Right lobe of liver (tissue), 6 donors: ENCODE data around the gene SLF2. TPM values are rescaled to one million over a fixed set of nuclear protein-coding genes. Genes with fewer than 3 reads are reported as not detected.

Experiments
- ATAC-seq, 4 donors: fragments of 200-7000 bp; cut with Tn5 transposase; one replicate each; pipeline ENCODE4 v1.9.1; 2020; ENCODE audit warnings: mild to moderate bottlenecking in 4 of 4, moderate library complexity in 4 of 4
- DNase-seq, 3 donors: peaks; one replicate each; pipeline ENCODE4 v3.0.0-alpha.2; 2020
- H3K27ac ChIP-seq, 3 donors: fragments of 200-600 bp; one replicate each; pipeline ENCODE4 v1.8.0; 2022
- H3K27me3 ChIP-seq, 2 donors: fragments of 200-600 bp; one replicate each; pipeline ENCODE4 v1.8.0; 2022
- H3K36me3 ChIP-seq, 4 donors: fragments of 200-600 bp; sonication (generic) in 1 of 4; one replicate each; pipeline versions ENCODE4 v1.5.1 to v1.8.0; 2017 to 2022; ENCODE audit warnings: control low read depth in 1 of 4
- H3K4me1 ChIP-seq, 4 donors: fragments of 200-600 bp; sonication (generic) in 1 of 4; one replicate each; pipeline versions ENCODE4 v1.5.1 to v1.8.0; 2017 to 2022; ENCODE audit warnings: control low read depth in 1 of 4
- H3K4me3 ChIP-seq, 3 donors: fragments of 200-600 bp; one replicate each; pipeline ENCODE4 v1.8.0; 2022
- H3K9me3 ChIP-seq, 4 donors: fragments of 200-600 bp; sonication (generic) in 1 of 4; one replicate each; pipeline versions ENCODE4 v1.5.1 to v1.8.0; 2017 to 2022; ENCODE audit warnings: control low read depth in 1 of 4
- POLR2A ChIP-seq: fragments of 450-650 bp; IDR thresholded peaks from one replicate; pipeline ENCODE4 v1.6.1; 2017; ENCODE audit warnings: antibody characterized with exemption, mild to moderate bottlenecking
- WGBS: methylation state at CpG from one replicate; pipeline ENCODE4 v1.1.6; 2018; ENCODE audit warnings: low coverage, low lambda C conversion rate; ENCODE audit not compliant: insufficient coverage; ENCODE audit errors: missing lambda C conversion rate; 5-methylcytosine and 5-hydroxymethylcytosine counted together
- intact Hi-C, 2 donors: fragments of 100-400 bp; cut with DNase I; formaldehyde crosslinking; loops; one replicate each; pipeline versions ENCODE4 v1.11.2 to v1.14.1; 2022
- total RNA-seq, 6 experiments: library from RNA; depleted of rRNA in 2 of 6; stranded (reverse); fragments of >200 nt in 2 of 6; fragmentation: NEBNext Ultra II Directional in 3 of 6; extraction: Animal tissue kit (Norgen Biotek cat#: 25700) in 3 of 6; gene quantifications; one replicate each; pipeline versions ENCODE4 v1.1.0 to v1.2.4, GENCODE V29; 2016 to 2023
- TF ChIP-seq, protein P1 (sequence below), 4 donors: fragments of 200-600 bp in 3 of 4; fragments of 450-650 bp in 1 of 4; IDR thresholded peaks; one replicate each; pipeline versions ENCODE4 v1.5.1 to v1.8.0; 2016 to 2022; ENCODE audit warnings: antibody characterized with exemption in 4 of 4, mild to moderate bottlenecking in 2 of 4
- donor health status: DM: no; HTN: yes; CAD: no.
- donor health status: DM: no; HTN: no; CAD: no.
- donor health status: DM: no; HTN: no; CAD: no.
- donor health status: DM: no; HTN: yes; CAD: no.
- donor health status: DM: no; HTN: yes; CAD: no.

SLF2 gene
- total RNA-seq, 6 experiments from 2014 or later, result 7.1 to 14.2 (median 10.0) TPM

DNA sequence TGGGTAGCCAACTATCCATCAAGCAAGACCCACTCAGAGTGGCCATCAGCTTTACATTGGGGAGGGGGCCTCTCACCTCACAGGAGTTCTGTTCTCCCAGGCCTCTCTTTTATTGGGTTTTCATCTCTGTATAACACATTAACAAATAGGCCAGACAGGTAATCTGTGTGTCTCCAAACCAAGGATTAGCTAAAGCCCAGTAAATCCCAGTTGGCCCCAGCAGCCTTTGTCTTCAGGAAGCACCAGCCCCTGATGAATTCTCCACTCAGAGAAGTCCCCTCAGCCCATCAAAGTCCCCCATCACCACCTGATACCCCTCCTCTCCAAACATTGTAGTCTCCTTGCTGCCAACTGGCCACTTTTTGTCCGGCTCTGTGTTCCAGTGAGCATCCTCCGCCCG, 16.9 kb upstream of the SLF2 start:
- no peak overlapping the region for H3K4me3 ChIP-seq
- no peaks in the 10 kb centered on the region for H3K36me3 ChIP-seq
- intact Hi-C loops, result no loop called here
- DNase-seq, result no peak
- 100% methylated on average over 3 of the region's 3 CpGs for WGBS
- H3K27me3 ChIP-seq, result no peaks in the 10 kb centered on the region
- H3K9me3 ChIP-seq, result no peaks in the 10 kb centered on the region
- H3K4me1 ChIP-seq, result no peaks in the 10 kb centered on the region
- TF ChIP-seq, protein P1, sequence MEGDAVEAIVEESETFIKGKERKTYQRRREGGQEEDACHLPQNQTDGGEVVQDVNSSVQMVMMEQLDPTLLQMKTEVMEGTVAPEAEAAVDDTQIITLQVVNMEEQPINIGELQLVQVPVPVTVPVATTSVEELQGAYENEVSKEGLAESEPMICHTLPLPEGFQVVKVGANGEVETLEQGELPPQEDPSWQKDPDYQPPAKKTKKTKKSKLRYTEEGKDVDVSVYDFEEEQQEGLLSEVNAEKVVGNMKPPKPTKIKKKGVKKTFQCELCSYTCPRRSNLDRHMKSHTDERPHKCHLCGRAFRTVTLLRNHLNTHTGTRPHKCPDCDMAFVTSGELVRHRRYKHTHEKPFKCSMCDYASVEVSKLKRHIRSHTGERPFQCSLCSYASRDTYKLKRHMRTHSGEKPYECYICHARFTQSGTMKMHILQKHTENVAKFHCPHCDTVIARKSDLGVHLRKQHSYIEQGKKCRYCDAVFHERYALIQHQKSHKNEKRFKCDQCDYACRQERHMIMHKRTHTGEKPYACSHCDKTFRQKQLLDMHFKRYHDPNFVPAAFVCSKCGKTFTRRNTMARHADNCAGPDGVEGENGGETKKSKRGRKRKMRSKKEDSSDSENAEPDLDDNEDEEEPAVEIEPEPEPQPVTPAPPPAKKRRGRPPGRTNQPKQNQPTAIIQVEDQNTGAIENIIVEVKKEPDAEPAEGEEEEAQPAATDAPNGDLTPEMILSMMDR (IDR thresholded peaks at IDR 0.05), result no peak
- TF ChIP-seq POLR2A, result no peak
- no peak overlapping the region for H3K27ac ChIP-seq
- no peak for ATAC-seq

DNA sequence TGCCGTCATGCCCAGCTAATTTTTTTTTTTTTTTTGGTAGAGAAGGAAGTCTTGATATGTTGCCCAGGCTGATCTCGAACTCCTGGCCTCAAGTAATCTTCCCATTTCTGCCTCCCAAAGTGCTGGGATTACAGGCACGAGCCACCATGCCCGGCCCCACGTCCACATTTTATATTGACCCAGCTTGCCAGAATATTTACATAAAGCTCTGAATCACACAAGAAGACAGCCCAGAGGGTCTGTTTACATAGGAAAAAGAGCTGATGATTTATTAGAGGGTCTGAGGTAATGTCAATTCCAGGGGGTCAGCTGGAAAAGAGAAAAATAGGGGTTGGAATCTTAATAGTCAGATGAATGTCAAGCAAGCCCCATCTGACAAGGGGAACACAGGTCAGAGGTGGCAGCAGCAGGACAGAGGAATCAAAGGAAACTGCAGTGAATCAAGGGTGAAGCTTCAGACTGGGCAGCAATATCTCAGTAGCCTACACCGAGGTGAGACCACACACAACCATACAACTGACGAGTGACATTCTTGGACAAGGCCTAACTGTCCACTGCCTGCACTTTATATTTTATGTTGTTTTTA, 15.8 kb upstream of the SLF2 start:
- no peaks in the 10 kb centered on the region for H3K27me3 ChIP-seq
- no peaks in the 10 kb centered on the region for H3K4me1 ChIP-seq
- no peaks in the 10 kb centered on the region for H3K9me3 ChIP-seq
- intact Hi-C loops, result no loop called here
- no peak for DNase-seq
- TF ChIP-seq, protein P1 (IDR thresholded peaks at IDR 0.05), result no peak
- WGBS, result 52% methylated on average over 6 of the region's 7 CpGs
- ATAC-seq, result no peak
- no peak overlapping the region for H3K27ac ChIP-seq
- H3K4me3 ChIP-seq, result no peak overlapping the region
- no peaks in the 10 kb centered on the region for H3K36me3 ChIP-seq

DNA sequence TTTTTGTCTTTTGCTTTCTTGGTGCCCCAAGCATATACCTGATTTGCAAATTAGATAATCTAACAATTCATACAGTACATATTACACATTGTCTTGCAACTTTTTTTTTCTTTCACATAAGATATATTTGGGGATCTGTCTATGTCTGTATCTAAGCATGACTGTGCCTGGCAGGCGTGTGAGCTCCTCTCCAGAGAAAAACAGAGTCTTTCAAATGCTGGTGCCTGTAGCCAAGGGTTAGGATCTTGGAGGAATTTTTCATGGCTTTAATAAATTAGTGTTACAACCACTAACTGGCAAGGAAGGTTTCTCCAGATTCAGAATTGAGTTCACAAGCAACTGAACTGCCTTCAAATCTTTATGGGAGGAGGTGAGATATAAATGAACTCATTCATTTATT, 14.8 kb upstream of the SLF2 start:
- TF ChIP-seq, protein P1 (IDR thresholded peaks at IDR 0.05), result no peak
- no peak for TF ChIP-seq POLR2A
- Histone ChIP-seq H3K4me1 (no peaks in the 10 kb centered on the region), H3K27me3 (no peaks in the 10 kb centered on the region), H3K27ac (no peak overlapping the region), H3K4me3 (no peak overlapping the region), H3K36me3 (no peaks in the 10 kb centered on the region), H3K9me3 (no peaks in the 10 kb centered on the region)
- DNase-seq (no peak), ATAC-seq (no peak)
- intact Hi-C loops, result no loop called here
- 50% methylated on average over 1 of the region's 1 CpG for WGBS

DNA sequence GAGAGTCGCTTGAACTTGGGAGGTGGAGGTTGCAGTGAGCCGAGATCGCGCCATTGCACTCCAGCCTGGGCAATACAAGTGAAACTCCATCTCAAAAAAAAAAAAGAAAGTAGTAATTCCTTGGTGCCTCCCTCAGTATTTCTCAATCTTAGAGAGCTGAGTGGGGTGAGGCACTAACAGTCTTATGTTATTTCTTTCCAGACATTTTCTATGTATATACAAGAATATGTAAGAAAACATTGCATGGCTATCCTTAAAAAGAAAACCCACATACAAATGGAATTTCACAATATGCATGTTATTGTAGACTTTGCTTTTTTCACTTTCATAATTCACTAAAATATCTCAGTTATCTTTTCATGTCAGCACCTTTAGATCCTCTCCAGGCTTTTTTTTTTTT, 13.6 kb upstream of the SLF2 start:
- Histone ChIP-seq H3K9me3 (no peaks in the 10 kb centered on the region), H3K4me3 (no peak overlapping the region), H3K27ac (no peak overlapping the region), H3K27me3 (no peaks in the 10 kb centered on the region), H3K36me3 (no peaks in the 10 kb centered on the region), H3K4me1 (no peaks in the 10 kb centered on the region)
- ATAC-seq, result no peak
- no peak for DNase-seq
- TF ChIP-seq, protein P1 (IDR thresholded peaks at IDR 0.05), result no peak
- no peak for TF ChIP-seq POLR2A
- WGBS, result 80% methylated on average over 1 of the region's 4 CpGs
- intact Hi-C loops, result no loop called here

DNA sequence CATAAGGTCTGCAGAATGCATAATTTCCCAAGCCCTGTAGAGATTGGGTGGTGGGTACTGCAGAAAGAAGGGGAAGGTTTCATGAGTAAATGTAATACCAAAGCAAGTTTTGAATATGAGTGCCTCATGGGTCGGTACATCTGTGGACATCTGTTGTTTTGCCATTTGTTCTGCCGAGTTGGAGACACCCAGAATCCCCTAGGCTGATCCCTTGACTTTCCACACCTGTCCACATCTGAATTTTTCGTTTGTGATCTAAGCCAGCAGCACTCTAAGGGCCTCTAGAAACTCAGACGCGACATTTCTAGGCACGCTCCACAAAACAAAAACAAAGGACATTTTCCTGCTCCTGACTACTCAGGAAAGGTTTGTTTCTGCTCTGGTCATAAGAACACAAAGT, 11.7 kb upstream of the SLF2 start:
- Histone ChIP-seq H3K4me3 (no peak overlapping the region), H3K4me1 (no peaks in the 10 kb centered on the region), H3K27ac (no peak overlapping the region), H3K36me3 (no peaks in the 10 kb centered on the region), H3K9me3 (no peaks in the 10 kb centered on the region), H3K27me3 (no peaks in the 10 kb centered on the region)
- ATAC-seq (no peak), DNase-seq (no peak)
- 68% methylated on average over 6 of the region's 6 CpGs for WGBS
- no peak for TF ChIP-seq POLR2A
- TF ChIP-seq, protein P1 (IDR thresholded peaks at IDR 0.05), result no peak
- intact Hi-C loops, result no loop called here
